H1 (cell line): ENCODE results near the gene KIF15. TPM values are rescaled to one million over a fixed set of nuclear protein-coding genes. Genes with fewer than 3 reads are reported as not detected.

ENCODE experiments used
- RXRA ChIP-seq: IDR thresholded peaks from 2 replicates; pipeline ENCODE4 v1.6.1; 2011; ENCODE audit warnings: low read depth, mild to moderate bottlenecking, low read length, moderate library complexity; ENCODE audit not compliant: insufficient read depth
- polyA plus RNA-seq, 7 experiments: library from polyadenylated mRNA; depleted of rRNA in 3 of 7; stranded (reverse) in 5 of 7; unstranded in 2 of 7; fragments of >200 nt in 5 of 7; fragments of 200-250 nt in 2 of 7; gene quantifications; 1 replicate in 5 of 7; 2 replicates in 1 of 7; 4 replicates in 1 of 7; pipeline versions ENCODE4 v1.2.1 to v1.2.3, GENCODE V29; 2011 to 2013; ENCODE audit warnings: missing spikeins in 2 of 7, mixed read lengths in 2 of 7
- total RNA-seq: library from RNA; stranded (reverse); fragmentation: NEBNext Ultra II Directional; extraction: Animal tissue kit (Norgen Biotek cat#: 25700); gene quantifications from 2 replicates; pipeline ENCODE4 v1.2.1, GENCODE V29; 2021
- TF ChIP-seq, protein P1 (sequence below): fragments of 300-600 bp; sonication (generic); IDR thresholded peaks from 2 replicates; pipeline ENCODE4 v1.7.1; 2012; ENCODE audit warnings: low read length, moderate library complexity, mild to moderate bottlenecking, inconsistent platforms; ENCODE audit not compliant: insufficient replicate concordance

The KIF15 gene
- total and polyA plus RNA-seq, 2 of the 8 experiments (the other 6 are each of a cell fraction or from before 2014, with no cell fraction given): 4.2 to 25.5 TPM

GRCh38 chr3:44762690-44763089, 1.1 kb downstream of the KIF15 start (continued):
- TF ChIP-seq, protein P1, sequence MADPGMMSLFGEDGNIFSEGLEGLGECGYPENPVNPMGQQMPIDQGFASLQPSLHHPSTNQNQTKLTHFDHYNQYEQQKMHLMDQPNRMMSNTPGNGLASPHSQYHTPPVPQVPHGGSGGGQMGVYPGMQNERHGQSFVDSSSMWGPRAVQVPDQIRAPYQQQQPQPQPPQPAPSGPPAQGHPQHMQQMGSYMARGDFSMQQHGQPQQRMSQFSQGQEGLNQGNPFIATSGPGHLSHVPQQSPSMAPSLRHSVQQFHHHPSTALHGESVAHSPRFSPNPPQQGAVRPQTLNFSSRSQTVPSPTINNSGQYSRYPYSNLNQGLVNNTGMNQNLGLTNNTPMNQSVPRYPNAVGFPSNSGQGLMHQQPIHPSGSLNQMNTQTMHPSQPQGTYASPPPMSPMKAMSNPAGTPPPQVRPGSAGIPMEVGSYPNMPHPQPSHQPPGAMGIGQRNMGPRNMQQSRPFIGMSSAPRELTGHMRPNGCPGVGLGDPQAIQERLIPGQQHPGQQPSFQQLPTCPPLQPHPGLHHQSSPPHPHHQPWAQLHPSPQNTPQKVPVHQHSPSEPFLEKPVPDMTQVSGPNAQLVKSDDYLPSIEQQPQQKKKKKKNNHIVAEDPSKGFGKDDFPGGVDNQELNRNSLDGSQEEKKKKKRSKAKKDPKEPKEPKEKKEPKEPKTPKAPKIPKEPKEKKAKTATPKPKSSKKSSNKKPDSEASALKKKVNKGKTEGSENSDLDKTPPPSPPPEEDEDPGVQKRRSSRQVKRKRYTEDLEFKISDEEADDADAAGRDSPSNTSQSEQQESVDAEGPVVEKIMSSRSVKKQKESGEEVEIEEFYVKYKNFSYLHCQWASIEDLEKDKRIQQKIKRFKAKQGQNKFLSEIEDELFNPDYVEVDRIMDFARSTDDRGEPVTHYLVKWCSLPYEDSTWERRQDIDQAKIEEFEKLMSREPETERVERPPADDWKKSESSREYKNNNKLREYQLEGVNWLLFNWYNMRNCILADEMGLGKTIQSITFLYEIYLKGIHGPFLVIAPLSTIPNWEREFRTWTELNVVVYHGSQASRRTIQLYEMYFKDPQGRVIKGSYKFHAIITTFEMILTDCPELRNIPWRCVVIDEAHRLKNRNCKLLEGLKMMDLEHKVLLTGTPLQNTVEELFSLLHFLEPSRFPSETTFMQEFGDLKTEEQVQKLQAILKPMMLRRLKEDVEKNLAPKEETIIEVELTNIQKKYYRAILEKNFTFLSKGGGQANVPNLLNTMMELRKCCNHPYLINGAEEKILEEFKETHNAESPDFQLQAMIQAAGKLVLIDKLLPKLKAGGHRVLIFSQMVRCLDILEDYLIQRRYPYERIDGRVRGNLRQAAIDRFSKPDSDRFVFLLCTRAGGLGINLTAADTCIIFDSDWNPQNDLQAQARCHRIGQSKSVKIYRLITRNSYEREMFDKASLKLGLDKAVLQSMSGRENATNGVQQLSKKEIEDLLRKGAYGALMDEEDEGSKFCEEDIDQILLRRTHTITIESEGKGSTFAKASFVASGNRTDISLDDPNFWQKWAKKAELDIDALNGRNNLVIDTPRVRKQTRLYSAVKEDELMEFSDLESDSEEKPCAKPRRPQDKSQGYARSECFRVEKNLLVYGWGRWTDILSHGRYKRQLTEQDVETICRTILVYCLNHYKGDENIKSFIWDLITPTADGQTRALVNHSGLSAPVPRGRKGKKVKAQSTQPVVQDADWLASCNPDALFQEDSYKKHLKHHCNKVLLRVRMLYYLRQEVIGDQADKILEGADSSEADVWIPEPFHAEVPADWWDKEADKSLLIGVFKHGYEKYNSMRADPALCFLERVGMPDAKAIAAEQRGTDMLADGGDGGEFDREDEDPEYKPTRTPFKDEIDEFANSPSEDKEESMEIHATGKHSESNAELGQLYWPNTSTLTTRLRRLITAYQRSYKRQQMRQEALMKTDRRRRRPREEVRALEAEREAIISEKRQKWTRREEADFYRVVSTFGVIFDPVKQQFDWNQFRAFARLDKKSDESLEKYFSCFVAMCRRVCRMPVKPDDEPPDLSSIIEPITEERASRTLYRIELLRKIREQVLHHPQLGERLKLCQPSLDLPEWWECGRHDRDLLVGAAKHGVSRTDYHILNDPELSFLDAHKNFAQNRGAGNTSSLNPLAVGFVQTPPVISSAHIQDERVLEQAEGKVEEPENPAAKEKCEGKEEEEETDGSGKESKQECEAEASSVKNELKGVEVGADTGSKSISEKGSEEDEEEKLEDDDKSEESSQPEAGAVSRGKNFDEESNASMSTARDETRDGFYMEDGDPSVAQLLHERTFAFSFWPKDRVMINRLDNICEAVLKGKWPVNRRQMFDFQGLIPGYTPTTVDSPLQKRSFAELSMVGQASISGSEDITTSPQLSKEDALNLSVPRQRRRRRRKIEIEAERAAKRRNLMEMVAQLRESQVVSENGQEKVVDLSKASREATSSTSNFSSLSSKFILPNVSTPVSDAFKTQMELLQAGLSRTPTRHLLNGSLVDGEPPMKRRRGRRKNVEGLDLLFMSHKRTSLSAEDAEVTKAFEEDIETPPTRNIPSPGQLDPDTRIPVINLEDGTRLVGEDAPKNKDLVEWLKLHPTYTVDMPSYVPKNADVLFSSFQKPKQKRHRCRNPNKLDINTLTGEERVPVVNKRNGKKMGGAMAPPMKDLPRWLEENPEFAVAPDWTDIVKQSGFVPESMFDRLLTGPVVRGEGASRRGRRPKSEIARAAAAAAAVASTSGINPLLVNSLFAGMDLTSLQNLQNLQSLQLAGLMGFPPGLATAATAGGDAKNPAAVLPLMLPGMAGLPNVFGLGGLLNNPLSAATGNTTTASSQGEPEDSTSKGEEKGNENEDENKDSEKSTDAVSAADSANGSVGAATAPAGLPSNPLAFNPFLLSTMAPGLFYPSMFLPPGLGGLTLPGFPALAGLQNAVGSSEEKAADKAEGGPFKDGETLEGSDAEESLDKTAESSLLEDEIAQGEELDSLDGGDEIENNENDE: no peak
- no peak for TF ChIP-seq RXRA
